HL-60/S4 treated with phorbol 12-myristate 13-acetate at 8.2 ng/mL for 4 days and 3 days (cell line): Measurements from ENCODE around the gene MKNK1.

Source experiments
- in situ Hi-C: fragments of 300-500 bp; cut with MboI; formaldehyde crosslinking; loops from 2 replicates; pipeline ENCODE4 v1.15.0; 2022; ENCODE audit warnings: low sequenced_read_pairs

Gene MKNK1

GRCh38 chr1:46544561-46545240 is 59.4 kb downstream of the MKNK1 start:
- in situ Hi-C loops: loop anchor here (25.0 kb wide), 1 partner anchor 132 kb away; no protein-coding TSS in a partner anchor

GRCh38 chr1:46543761-46544560 is 60.1 kb downstream of the MKNK1 start:
- in situ Hi-C loops: loop anchor here (25.0 kb wide), 1 partner anchor 132 kb away; no protein-coding TSS in a partner anchor

- in situ Hi-C loops: loop anchor here (25.0 kb wide), 1 partner anchor 131 kb away; no protein-coding TSS in a partner anchor
Measured at GRCh38 chr1:46543382-46543760, 60.7 kb downstream of the MKNK1 start.

- in situ Hi-C loops: loop anchor here (25.0 kb wide), 1 partner anchor 128 kb away; no protein-coding TSS in a partner anchor
Measured at GRCh38 chr1:46539972-46540371, 64.1 kb downstream of the MKNK1 start.

- in situ Hi-C loops: loop anchor here (25.0 kb wide), 1 partner anchor 126 kb away; no protein-coding TSS in a partner anchor
Measured at GRCh38 chr1:46538147-46538546, 65.9 kb downstream of the MKNK1 start.

- in situ Hi-C loops: loop anchor here (25.0 kb wide), 1 partner anchor 125 kb away; no protein-coding TSS in a partner anchor
Measured at GRCh38 chr1:46537651-46538050, 66.4 kb downstream of the MKNK1 start.

- in situ Hi-C loops: loop anchor here (25.0 kb wide), 1 partner anchor 124 kb away; no protein-coding TSS in a partner anchor
Measured at GRCh38 chr1:46536527-46536926, 67.5 kb downstream of the MKNK1 start.

GRCh38 chr1:46535063-46535462 is 69.0 kb downstream of the MKNK1 start:
- in situ Hi-C loops: loop anchor here (25.0 kb wide), 1 partner anchor 123 kb away; no protein-coding TSS in a partner anchor

- in situ Hi-C loops: loop anchor here (25.0 kb wide), 1 partner anchor 121 kb away; no protein-coding TSS in a partner anchor
Measured at GRCh38 chr1:46533179-46533864, 70.7 kb downstream of the MKNK1 start.

- in situ Hi-C loops: loop anchor here (25.0 kb wide), 1 partner anchor 120 kb away; no protein-coding TSS in a partner anchor
Measured at GRCh38 chr1:46532498-46533178, 71.4 kb downstream of the MKNK1 start.

GRCh38 chr1:46532095-46532494 is 72.0 kb downstream of the MKNK1 start:
- in situ Hi-C loops: loop anchor here (25.0 kb wide), 1 partner anchor 120 kb away; no protein-coding TSS in a partner anchor

- in situ Hi-C loops: loop anchor here (25.0 kb wide), 1 partner anchor 119 kb away; no protein-coding TSS in a partner anchor
Measured at GRCh38 chr1:46530791-46531409, 73.2 kb downstream of the MKNK1 start.

GRCh38 chr1:46530311-46530710 is 73.8 kb downstream of the MKNK1 start:
- in situ Hi-C loops: loop anchor here (25.0 kb wide), 1 partner anchor 118 kb away; no protein-coding TSS in a partner anchor

GRCh38 chr1:46529031-46529630 is 74.9 kb downstream of the MKNK1 start:
- in situ Hi-C loops: loop anchor here (25.0 kb wide), 1 partner anchor 117 kb away; no protein-coding TSS in a partner anchor

- in situ Hi-C loops: loop anchor here (25.0 kb wide), 1 partner anchor 116 kb away; no protein-coding TSS in a partner anchor
Measured at GRCh38 chr1:46528297-46528955, 75.6 kb downstream of the MKNK1 start.

- in situ Hi-C loops: loop anchor here (25.0 kb wide), 1 partner anchor 115 kb away; no protein-coding TSS in a partner anchor
Measured at GRCh38 chr1:46527474-46528296, 76.4 kb downstream of the MKNK1 start.

- in situ Hi-C loops: loop anchor here (25.0 kb wide), 1 partner anchor 114 kb away; no protein-coding TSS in a partner anchor
Measured at GRCh38 chr1:46526691-46527291, 77.3 kb downstream of the MKNK1 start.
